Smooth muscle cell (in vitro differentiated cells): ENCODE data around the gene SCMH1. TPM values are rescaled to one million over a fixed set of nuclear protein-coding genes. Genes with fewer than 3 reads are reported as not detected.

Experiments
- DNase-seq: peaks from one replicate; lab custom pipeline; 2025; ENCODE audit not compliant: unreplicated experiment; lab: John Stamatoyannopoulos, UW
- H2AFZ ChIP-seq: fragments of 200-600 bp; sonication (generic); 2 replicates; pipeline ENCODE4 v1.6.0; 2016; ENCODE audit warnings: antibody characterized with exemption, low read depth, mild to moderate bottlenecking
- H3F3A ChIP-seq: fragments of 200-600 bp; sonication (generic); 2 replicates; pipeline ENCODE4 v1.6.0; 2017; ENCODE audit warnings: antibody characterized with exemption, low read depth
- H3K27ac ChIP-seq: fragments of 200-600 bp; sonication (generic); 2 replicates; pipeline ENCODE4 v1.5.1; 2016; ENCODE audit warnings: low read depth, mild to moderate bottlenecking
- H3K27me3 ChIP-seq: fragments of 200-600 bp; sonication (generic); 2 replicates; pipeline ENCODE4 v1.6.1; 2016; ENCODE audit warnings: low read depth, mild to moderate bottlenecking
- H3K36me3 ChIP-seq: fragments of 200-600 bp; sonication (generic); 2 replicates; pipeline ENCODE4 v1.5.1; 2016; ENCODE audit warnings: low read depth
- H3K4me1 ChIP-seq: fragments of 200-600 bp; sonication (generic); 2 replicates; pipeline ENCODE4 v1.5.1; 2016; ENCODE audit warnings: low read depth
- H3K4me2 ChIP-seq: fragments of 200-600 bp; sonication (generic); 2 replicates; pipeline ENCODE4 v1.6.0; 2016; ENCODE audit warnings: mild to moderate bottlenecking
- H3K4me3 ChIP-seq: fragments of 200-600 bp; sonication (generic); 2 replicates; pipeline ENCODE4 v1.5.1; 2016; ENCODE audit warnings: mild to moderate bottlenecking
- H3K79me2 ChIP-seq: fragments of 200-600 bp; sonication (generic); 2 replicates; pipeline ENCODE4 v1.6.0; 2016; ENCODE audit warnings: low read depth, mild to moderate bottlenecking
- H3K9ac ChIP-seq: fragments of 200-600 bp; sonication (generic); 2 replicates; pipeline ENCODE4 v1.6.0; 2016; ENCODE audit warnings: low read depth
- H3K9me3 ChIP-seq: fragments of 200-600 bp; sonication (generic); replicated peaks from 2 replicates; pipeline ENCODE4 v1.5.1; 2016; ENCODE audit warnings: low read depth
- H4K20me1 ChIP-seq: fragments of 200-600 bp; sonication (generic); 2 replicates; pipeline ENCODE4 v1.6.0; 2016; ENCODE audit warnings: low read depth
- CTCF ChIP-seq: fragments of 200-600 bp; sonication (generic); IDR thresholded peaks from 2 replicates; pipeline ENCODE4 v1.5.1; 2017; ENCODE audit warnings: borderline replicate concordance, mild to moderate bottlenecking, antibody characterized with exemption; ENCODE audit not compliant: insufficient read depth, poor library complexity, severe bottlenecking
- WGBS: methylation state at CpG from one replicate; pipeline ENCODE4 v1.1.7; 2016; ENCODE audit warnings: low lambda C conversion rate; 5-methylcytosine and 5-hydroxymethylcytosine counted together
- polyA plus RNA-seq: library from polyadenylated mRNA; unstranded; fragments of >200 nt; fragmentation: Nextera tagmentation; extraction: Ambion mirVana; gene quantifications from 2 replicates; pipeline ENCODE4 v1.2.1, GENCODE V29; 2016
- total RNA-seq: library from RNA; depleted of rRNA; stranded (reverse); fragments of >200 nt; gene quantifications from 2 replicates; pipeline ENCODE4 v1.2.3, GENCODE V29; 2014

SCMH1 gene
- total and polyA plus RNA-seq, 2 experiments from 2014 or later: 24.0 to 46.4 TPM

GRCh38 chr1:41024953-41025352, 217.2 kb downstream of the SCMH1 start:
- no peak overlapping the region for H3K9ac ChIP-seq
- H4K20me1 ChIP-seq: no peaks in the 10 kb centered on the region
- DNase-seq: no peak
- no peaks in the 10 kb centered on the region for H3K79me2 ChIP-seq
- H3K27ac ChIP-seq: no peak overlapping the region
- peaks cover 4% of the 10 kb centered on the region for H3F3A ChIP-seq
- no peaks in the 10 kb centered on the region for H3K27me3 ChIP-seq
- H2AFZ ChIP-seq: no peak overlapping the region
- WGBS: 83% methylated on average over 2 of the region's 2 CpGs
- H3K4me1 ChIP-seq: no peaks in the 10 kb centered on the region
- no peak overlapping the region for H3K4me3 ChIP-seq
- no peak overlapping the region for H3K4me2 ChIP-seq
- no peak for TF ChIP-seq CTCF
- H3K9me3 ChIP-seq: no peaks in the 10 kb centered on the region
- H3K36me3 ChIP-seq: no peaks in the 10 kb centered on the region

- WGBS: 91% methylated on average over 5 of the region's 5 CpGs
These were observed 218.7 kb downstream of the SCMH1 start for GRCh38 chr1:41023279-41023990.

GRCh38 chr1:41022424-41022823, 219.7 kb downstream of the SCMH1 start:
- WGBS: 94% methylated on average over 10 of the region's 10 CpGs
- Histone ChIP-seq H3K36me3 (no peaks in the 10 kb centered on the region), H3K4me1 (no peaks in the 10 kb centered on the region), H3K27ac (no peak overlapping the region), H3K79me2 (no peaks in the 10 kb centered on the region), H3K9ac (no peak overlapping the region), H3K27me3 (no peaks in the 10 kb centered on the region), H4K20me1 (no peaks in the 10 kb centered on the region), H3K4me2 (no peak overlapping the region), H3K9me3 (no peaks in the 10 kb centered on the region), H2AFZ (no peak overlapping the region), H3K4me3 (no peak overlapping the region), H3F3A (peaks cover 4% of the 10 kb centered on the region)
- no peak for DNase-seq
- no peak for TF ChIP-seq CTCF

More at GRCh38 chr1:41023279-41023990, 218.7 kb downstream of the SCMH1 start:
- Histone ChIP-seq H4K20me1 (no peaks in the 10 kb centered on the region), H3K27me3 (no peaks in the 10 kb centered on the region), H3K4me3 (no peak overlapping the region), H3K4me1 (no peaks in the 10 kb centered on the region), H3K27ac (no peak overlapping the region), H3K9me3 (no peaks in the 10 kb centered on the region), H2AFZ (no peak overlapping the region), H3K36me3 (no peaks in the 10 kb centered on the region), H3F3A (peaks cover 4% of the 10 kb centered on the region), H3K79me2 (no peaks in the 10 kb centered on the region), H3K9ac (no peak overlapping the region), H3K4me2 (no peak overlapping the region)
- DNase-seq: no peak
- TF ChIP-seq CTCF: peak; percentile 10
